Stimulated activated CD8-positive, alpha-beta memory T cell treated with anti-CD3 and anti-CD28 coated beads, Interleukin-2, amount 100 ng/mL, for 1 hour (primary cell): ENCODE measurements around the gene SELENOI.
"Not testable (repeated sequence)": the region's sequence is repeated elsewhere in the genome, so short reads cannot be mapped to it uniquely, and the experiment has no call there.

ENCODE experiments used
- DNase-seq, 2 donors: peaks; one replicate each; pipeline ENCODE4 v3.0.0-alpha.2; 2020; ENCODE audit warnings: low read depth in 2 of 2

The SELENOI gene

DNA sequence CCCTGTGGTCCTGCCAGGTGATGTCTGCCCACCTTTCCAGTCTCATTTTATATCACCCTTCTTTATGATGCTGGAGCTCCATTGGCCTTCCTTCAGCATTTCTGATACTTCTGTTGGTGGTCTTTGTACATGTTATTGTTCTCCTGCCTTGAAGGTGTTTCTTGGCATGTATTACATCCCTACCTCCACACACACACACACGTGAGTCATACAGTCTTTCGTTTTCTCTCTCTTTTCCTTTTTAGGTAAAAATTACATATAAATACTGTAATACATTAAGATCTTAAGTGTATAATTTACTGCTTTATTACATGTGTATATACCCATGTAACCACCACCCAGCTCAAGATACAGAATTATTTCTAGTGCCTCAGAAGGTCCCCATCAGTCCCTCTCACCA lies 10.8 kb downstream of the SELENOI start:
- DNase-seq = no peak

DNA sequence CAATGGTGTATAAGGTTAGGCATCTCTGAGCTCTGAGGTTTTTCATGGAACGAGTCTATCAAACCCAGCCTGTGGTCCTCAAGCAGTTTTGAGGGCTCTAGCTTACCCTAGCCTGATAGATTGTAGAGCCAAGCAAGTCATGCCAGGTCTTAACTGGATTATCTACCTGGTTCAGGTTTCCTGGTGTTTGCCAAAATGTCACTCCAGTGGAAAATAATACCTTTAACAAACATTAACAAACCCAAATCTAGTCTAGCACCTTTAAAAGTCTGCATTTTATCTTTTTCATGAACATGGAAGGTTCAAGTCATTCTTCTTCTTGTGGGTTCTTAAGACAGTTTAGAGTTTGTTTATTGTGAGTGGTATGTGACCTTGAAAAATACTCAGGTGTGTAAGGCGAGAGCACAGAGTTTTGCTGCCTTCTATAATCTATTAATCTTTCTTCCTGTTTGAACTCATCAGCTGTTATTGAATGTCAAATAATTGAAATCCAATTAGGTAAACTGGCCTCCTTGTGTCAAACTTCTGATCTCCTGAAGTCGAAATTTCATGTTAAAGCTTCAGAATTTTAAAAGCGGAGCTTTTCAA lies 14.0 kb downstream of the SELENOI start:
- no peak for DNase-seq

DNA sequence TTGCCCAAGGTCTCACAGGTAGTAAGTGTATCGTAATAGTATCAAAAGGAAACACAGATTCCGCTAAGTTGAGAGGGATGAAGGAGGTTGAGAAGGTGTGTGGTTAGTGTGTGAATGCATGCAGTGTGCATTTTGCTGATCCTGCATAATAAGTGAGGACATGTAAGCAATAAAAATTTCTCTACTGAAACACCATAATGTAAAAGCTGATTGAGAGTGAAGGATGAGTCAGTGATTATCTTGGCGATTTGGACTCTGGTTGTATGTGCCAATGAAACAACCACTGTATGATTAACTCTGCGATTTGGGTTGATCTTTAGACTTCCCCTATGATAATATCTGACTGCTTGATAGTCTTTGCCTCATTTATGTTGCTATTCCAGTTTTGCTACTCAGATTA lies 17.4 kb downstream of the SELENOI start:
- no peak for DNase-seq

DNA sequence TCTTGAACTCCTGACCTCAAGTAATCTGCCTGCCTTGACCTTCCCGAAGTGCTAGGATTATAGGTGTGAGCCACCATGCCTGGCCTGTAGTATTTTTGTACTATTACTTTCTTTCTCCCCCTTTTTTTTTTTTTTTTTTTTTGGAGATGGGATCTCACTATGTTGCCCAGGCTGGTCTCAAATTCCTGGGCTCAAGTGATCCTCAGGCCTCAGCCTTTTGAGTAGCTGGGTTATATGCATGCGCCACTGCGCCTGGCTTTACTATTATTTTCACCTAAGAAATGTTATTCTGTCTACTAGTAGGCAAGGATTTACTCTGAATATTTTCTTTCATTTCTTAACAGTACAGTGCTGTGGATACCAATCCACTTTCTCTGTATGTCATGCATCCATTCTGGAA lies 18.0 kb downstream of the SELENOI start:
- no peak for DNase-seq

DNA sequence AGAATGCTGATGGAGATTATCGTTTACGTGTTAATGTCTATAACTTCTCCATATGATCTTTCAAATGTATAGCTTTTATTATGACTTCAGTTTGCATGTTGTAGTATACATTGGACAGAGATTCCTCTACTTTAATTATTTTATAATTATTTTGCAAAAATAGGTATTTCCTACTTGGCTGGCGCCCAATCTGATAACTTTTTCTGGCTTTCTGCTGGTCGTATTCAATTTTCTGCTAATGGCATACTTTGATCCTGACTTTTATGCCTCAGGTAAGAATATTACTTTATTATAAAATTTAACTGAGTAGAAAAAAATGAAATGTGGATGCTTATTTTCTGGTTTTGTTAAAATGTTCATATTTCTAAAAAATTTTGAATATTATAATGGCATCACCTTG lies 18.7 kb downstream of the SELENOI start:
- DNase-seq = no peak

DNA sequence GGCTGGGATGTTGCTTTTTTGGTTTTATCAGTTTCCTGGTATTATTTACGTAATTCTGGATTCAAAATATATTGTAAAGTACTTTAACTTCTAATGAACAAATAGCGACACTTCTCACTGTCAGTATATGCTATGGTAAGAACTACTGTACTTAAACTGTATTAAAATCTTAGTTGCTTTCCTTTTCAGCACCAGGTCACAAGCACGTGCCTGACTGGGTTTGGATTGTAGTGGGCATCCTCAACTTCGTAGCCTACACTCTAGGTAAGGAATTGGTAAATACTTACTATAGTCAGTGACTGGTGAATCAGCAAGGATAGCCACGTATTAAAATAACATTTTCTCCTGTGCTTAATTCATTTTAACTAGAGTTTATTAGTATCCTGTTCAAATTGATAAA lies 21.0 kb downstream of the SELENOI start:
- no peak for DNase-seq

DNA sequence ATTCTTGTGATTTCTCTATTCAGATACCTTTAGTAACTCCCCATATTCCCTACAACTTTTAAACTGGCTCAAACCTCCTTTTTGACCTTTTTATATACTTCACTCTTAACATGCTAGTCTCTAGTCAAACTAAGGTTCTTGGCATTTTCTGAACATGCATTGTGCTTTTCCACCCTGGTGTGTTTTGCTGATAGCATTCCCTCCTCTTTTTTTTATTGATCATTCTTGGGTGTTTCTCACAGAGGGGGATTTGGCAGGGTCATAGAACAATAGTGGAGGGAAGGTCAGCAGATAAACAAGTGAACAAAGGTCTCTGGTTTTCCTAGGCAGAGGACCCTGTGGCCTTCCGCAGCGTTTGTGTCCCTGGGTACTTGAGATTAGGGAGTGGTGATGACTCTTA lies 23.7 kb downstream of the SELENOI start:
- not testable (repeated sequence) for DNase-seq

DNA sequence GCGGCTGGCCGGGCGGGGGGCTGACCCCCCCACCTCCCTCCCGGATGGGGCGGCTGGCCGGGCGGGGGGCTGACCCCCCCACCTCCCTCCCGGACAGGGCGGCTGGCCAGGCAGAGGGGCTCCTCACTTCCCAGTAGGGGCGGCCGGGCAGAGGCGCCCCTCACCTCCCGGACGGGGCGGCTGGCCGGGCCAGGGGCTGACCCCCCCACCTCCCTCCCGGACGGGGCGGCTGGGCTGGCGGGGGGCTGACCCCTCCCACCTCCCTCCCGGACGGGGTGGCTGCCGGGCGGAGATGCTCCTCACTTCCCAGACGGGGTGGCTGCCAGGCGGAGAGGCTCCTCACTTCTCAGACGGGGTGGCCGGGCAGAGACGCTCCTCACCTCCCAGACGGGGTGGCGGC lies 25.0 kb downstream of the SELENOI start:
- not testable (repeated sequence) for DNase-seq

DNA sequence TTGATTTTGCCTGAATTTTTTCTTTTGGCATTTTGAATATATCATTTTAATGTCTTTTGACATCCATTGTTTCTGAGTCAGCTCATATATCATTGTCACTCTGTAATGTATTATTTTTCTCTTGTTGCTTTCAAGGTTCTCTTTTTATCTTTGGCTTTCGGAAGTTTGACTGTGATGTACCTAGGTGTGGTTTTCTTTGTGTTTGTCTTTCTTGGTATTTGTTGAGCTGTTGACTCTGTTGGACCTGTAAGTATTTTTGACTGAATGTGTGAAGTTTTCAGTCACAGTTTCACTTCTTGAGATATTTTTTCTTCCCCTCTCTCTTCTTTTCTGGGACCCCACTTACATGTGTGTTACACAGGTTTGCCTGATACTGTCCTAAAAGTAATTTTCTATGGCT lies 30.9 kb downstream of the SELENOI start:
- DNase-seq = no peak

DNA sequence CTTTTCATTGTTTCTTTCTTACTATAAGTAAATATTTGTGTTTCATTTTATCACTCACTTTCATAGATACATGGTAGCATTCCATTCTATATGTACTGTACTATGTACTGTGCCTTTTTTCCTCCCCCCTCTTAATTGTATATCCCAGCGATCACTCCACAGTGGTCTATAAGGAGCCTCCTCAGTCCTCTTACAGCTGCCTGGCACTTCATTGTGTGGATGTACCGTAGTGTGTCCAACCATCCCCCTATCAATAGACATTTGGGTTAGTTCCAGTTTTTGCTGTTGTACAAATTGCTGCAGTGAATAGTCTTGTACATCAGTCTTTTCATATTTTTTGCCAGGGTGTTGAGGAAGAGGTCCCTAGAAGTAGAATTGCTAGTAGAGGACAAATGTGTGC lies 34.3 kb downstream of the SELENOI start:
- DNase-seq = no peak

DNA sequence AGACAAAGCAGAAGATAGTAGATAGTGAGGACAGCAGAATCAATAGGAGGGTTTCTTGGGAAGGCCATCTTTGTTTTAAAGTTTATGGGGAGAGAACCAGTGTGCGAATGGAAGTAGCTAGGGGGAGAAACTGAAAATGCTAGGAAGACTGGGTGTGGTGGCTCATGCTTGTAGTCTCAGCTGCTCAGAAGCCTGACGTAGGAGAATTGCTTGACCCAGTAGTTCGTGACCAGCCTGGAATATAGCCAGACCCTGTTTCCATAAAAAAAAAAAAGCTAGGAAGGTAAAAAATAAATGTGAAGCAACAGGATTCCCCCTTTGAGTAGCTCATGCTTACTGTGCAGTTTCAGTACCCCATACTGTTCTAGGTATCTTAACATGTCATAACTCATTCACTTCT lies 36.6 kb downstream of the SELENOI start:
- no peak for DNase-seq

DNA sequence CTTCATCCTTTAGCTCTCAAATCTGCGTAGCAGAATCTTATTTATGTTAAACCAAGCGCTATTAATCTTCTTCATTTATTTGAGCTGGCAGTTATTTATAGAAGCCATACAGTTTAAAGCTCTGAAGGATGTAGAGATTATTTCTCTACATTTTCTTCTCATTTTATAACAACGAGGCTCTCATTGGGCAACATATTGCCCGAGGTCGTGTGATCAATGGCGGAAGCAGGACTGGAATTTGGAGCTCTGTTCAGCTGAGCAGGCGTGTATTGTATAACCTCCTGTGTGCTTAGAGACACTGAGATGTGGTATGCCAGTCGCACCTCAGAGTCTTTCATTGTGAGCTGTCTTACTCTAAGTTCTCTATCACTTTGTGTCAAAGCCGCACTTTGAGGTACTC lies 38.2 kb downstream of the SELENOI start:
- DNase-seq = no peak

DNA sequence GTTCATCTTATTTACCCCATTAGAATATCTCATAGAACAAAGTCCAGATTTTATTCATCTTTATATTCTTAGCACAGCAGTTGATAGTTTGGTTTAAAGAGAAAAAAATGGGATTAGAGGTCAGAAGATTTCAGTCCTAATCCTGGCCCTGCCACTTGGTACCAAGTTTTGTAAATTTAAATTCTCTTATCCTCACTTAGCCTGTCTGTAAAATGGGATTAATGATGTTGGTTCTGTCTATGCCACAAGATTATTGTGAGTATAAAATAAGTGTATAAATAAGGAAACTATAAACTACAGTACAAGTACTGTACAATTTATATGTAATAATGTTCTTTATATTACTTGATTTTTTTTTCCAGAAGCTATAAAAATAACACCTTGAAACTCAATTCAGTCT lies 38.7 kb downstream of the SELENOI start:
- DNase-seq = no peak

DNA sequence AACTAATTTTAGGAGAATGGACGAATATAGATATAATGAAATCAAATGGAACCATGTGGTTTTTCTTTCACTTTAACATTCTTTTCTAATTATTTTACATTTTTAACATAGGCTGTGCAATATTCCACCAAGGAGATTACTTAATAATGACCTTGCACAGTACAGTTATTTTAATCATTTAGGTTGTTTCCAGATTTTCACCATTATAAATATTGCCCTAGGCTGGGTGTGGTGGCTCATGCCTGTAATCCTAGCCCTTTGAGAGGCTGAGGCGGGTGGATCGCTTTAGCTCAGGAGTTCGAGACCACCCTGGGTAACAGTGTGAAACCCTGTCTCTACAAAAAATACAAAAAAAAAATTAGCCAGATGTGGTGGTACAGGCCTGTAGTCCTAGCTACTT lies 41.2 kb downstream of the SELENOI start:
- DNase-seq = no peak

DNA sequence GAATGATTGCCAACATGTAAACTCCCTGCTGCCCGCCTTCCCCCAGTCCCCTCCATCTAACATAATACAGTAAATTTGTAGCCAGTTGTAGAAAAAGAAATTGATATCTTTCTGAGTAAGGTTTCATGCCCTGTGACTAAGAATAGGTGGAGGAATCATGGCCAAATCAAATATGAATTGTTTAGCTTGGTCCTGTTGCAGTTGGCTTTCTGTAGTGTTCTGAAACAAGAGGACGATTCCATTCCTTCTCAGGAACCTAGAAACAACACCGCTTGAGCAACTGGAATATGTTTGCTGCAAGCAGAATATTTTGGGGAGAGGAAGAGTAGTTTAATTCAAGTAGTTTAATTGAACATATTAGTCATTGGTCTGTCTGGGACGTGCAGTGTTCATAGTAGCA lies 48.8 kb downstream of the SELENOI start:
- DNase-seq = no peak

DNA sequence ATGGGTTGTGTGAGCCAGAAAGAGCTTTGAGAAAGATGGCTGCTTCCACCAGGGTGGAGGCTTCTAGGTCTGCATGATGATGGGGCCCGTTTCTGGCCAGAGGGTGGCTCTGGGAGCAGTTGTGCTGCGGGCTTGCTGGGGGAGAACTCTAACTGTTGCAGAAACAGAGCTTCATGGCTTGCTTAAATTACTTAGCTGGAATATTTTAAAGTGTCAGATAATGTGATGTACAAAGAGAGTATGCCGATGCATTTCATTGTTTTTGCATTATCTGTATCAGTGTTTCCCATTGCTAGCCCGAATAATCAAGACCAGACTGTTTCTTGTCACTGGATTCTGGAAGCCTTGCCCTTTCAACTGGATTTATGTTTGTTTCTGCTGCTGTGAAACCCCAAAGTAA lies 49.5 kb downstream of the SELENOI start:
- DNase-seq = no peak

DNA sequence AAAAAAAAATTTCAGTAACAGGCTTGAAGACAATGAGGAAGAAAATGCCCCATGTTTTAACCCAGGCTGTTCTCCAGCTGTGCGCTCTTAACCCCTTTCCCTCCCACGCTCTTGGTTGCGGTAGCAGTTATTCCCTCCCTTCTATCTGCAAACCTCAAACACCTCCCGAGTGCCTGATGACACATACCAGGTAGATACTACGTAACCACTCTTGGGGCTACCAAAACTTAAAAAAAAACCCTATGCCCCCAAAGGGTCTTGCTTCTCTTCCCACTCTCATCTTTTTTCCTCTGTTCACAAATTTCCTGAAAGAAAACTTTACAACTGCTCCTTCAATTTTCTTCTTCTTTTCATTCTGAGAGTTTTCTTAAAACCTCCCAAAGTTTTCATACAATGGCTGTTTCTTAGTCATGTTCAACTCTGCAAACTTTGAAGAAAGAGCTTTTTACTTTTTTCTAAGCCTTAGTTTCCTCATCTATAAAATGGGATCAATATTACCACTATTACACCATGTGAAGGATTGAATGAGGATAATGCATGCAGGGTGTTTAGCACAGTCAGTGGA lies 50.9 kb downstream of the SELENOI start:
- DNase-seq = no peak

DNA sequence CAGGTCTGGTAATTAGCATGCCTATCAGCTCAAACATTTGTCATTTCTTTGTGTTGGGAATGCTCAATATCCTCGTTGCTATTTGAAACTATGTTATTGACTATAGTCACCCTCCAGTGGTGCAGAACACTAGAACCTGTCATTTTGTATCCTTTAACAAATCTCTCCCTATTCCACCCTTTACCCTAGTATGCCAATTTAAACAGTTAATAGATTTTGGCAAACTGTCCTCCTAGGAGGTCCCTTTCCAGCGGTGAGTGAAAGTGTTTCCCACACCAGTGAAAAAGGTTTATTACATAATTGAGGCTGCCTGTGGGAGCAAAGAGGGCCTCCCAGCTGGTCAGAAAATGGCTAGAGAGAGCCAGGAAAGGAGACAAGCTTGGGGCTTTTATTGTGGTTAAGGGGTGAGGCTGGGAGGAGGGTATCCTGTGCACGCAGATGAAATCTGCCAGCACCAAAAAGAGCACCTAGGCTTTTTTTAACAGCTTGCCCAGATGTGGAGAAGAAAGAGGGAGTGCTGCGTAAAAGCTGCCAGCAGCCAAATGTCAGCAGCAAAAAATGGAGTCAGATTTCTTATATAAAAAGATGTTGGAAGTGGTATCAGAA lies 53.9 kb downstream of the SELENOI start:
- DNase-seq = no peak

DNA sequence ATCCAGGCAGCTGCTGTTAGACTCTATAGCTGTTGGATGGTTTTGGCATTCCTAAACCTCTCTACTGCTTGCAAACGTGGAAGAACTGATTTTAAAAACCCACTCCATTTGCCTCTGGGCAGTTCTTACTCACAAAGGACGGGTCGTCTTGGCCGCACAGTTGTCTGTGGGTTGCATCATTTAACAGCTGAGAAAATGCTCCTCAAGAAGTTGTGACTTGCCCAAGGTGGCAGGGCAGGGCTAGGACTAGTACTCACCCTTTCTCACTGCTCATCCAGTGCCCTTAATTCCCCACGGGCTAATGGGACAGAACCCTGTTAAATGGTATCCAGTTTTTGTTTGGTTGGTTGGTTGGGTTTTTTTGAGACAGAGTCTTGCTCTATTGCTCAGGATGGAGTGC lies 54.8 kb downstream of the SELENOI start:
- no peak for DNase-seq

DNA sequence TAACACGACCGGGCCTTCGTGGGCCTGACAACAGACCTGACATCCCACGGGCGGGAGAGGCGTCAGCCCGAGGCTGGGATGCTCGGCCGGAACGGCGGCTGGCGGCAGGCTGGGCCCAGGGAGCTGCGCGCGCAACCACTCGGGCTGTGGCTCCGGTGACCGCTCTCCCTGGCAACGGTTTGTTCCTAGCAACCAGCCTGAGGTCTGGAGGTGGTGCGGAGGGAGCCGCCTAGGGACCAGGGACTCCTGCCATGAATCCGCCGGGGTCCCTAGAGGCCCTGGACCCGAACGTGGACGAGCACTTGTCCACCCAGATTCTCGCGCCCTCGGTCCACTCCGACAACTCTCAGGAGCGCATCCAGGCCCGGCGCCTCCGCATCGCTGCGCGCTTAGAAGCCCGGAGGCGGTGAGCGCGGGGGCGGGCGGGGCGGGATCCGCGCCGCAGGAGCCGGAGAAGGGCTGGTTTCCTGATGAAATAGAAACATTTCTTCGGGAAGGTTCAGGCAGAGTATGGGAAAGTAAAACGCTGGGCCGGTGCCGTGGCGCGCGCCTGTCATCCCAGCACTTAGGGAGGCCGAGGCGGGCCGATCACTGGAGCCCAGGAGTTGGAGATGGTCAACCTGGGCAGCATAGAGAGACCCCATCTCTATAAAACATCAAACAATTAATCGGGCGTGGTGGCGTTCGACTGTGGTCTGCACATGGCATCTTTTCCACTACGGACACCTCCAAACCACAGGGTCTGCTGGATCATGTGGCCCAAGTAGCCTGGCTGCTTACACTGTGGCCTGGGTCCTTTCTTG lies 56.0 kb downstream of the SELENOI start, which contains the start of gene DRC1:
TSS of gene DRC1 (plus strand) at position 182 of the 803 bp plus-strand sequence. CDS start at position 252, 70 bp downstream.
- no peak for DNase-seq

DNA sequence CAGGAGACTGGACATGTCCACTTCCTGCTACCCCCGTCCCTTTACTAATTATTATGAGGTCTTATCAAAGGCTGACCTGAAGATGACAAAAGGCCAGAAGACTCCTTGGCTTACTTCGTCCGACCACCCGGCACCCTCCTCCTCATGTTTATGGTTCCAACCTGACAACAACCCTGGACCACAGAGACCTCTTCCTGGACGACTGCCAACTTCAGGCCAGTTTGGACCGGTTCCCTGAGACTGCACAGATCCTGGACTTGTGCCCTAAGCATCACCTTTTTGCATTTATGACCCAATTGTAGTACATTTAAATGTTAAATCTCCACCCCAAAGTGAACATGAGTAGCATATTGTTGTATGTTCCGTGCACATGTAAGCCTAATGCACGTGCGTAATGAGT lies 61.6 kb downstream of the SELENOI start:
- DNase-seq = no peak

DNA sequence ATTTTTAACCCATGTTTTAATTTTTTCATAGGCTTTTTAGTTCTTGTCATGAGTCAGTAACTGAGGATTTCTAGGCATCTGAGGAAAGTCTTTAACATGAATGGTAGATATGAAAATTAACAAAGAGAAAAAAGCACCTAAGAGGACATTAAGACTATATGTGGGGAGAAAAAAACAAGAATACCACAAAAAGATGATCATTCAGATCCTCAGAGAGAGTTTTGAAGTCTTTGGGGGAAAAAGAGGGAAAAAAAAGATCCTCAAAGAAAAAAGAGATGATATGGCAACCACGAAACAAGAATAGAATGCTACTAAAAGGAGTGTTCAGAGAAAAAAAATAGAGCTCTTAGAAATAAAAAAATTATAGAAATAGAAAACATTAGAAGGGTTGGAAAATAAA lies 63.8 kb downstream of the SELENOI start:
- no peak for DNase-seq

DNA sequence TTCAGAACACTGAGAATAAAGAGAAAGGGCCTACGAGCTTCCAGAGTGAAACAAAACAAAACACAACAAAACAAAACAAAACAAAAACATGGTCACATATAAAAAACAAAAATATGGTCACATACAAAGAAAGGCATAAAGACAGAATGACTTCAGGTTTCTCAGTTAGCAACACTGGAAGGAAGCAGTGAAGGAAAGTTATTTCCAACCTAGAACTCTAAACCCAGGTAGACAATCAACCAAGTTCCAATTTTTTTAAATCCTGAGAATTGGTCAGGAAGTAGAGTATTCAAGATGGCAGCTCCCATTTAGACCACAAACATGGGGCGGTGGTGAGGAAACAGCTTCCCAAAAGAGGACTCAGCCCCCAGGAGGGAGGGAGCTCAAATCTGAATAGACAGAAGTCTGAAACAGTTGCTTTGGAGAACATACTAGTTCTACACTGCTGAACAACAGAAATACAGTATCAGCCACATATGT lies 64.9 kb downstream of the SELENOI start:
- no peak for DNase-seq
